IPS-18a (cell line): ENCODE measurements around the gene PCBP3.

Experiments
- H3K27ac ChIP-seq: one replicate; pipeline ENCODE4 v1.5.1; 2013; ENCODE audit warnings: low read length
- H3K27me3 ChIP-seq: one replicate; pipeline ENCODE4 v1.6.1; 2013; ENCODE audit warnings: mild to moderate bottlenecking, low read length; ENCODE audit not compliant: control insufficient read depth, insufficient read depth
- H3K36me3 ChIP-seq: one replicate; pipeline ENCODE4 v1.6.1; 2013; ENCODE audit warnings: low read depth, low read length; ENCODE audit not compliant: control insufficient read depth
- H3K4me1 ChIP-seq: one replicate; pipeline ENCODE4 v1.6.1; 2013; ENCODE audit warnings: low read depth, low read length; ENCODE audit not compliant: control insufficient read depth
- H3K4me3 ChIP-seq: one replicate; pipeline ENCODE4 v1.5.1; 2013; ENCODE audit warnings: low read length
- H3K9ac ChIP-seq: one replicate; pipeline ENCODE4 v1.6.1; 2013; ENCODE audit warnings: mild to moderate bottlenecking, low read length, moderate library complexity
- H3K9me3 ChIP-seq: one replicate; pipeline ENCODE4 v1.6.1; 2013; ENCODE audit warnings: low read depth, low read length; ENCODE audit not compliant: control insufficient read depth

PCBP3 gene

DNA sequence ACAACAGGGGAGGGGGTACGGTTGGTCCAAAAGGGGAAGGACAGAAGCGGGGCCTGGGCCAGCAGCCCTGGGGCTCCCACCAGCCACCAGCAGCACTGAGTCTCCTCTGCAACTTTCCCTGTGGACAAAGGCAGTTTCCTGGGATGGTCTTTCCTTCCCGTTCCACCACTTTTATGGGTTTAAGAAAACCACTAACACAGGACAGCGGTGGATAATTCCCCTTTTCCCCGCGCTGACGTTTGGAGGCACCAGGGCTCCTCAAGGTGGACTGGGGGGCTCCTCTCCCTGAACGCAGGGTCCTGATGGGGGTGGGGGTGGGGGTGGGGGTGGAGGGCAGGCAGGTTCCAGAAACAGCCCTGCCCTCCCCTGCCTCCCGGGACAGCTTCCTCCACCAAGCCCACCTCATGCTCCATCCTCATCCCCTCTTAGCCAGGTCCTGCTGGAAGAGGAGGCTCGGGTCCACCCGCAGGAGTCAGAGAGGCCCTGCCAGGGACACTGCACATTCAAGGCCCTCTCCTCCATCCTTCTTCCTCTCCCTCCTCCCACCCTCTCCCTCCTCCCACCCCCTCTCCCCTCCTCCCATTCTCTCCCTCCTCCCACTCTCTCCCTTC, 333.3 kb downstream of the PCBP3 start:
- H3K36me3 ChIP-seq: no peaks in the 10 kb centered on the region
- no peaks in the 10 kb centered on the region for H3K9me3 ChIP-seq
- no peak overlapping the region for H3K9ac ChIP-seq
- H3K27ac ChIP-seq: no peak overlapping the region
- peaks cover 44% of the 10 kb centered on the region for H3K27me3 ChIP-seq
- peaks cover 6% of the 10 kb centered on the region for H3K4me1 ChIP-seq
- H3K4me3 ChIP-seq: peak overlapping the region; percentile 40

- Histone ChIP-seq H3K27ac (no peak overlapping the region), H3K9me3 (no peaks in the 10 kb centered on the region), H3K27me3 (peaks cover 43% of the 10 kb centered on the region), H3K9ac (no peak overlapping the region), H3K36me3 (no peaks in the 10 kb centered on the region), H3K4me1 (peaks cover 3% of the 10 kb centered on the region), H3K4me3 (no peak overlapping the region)
Observed at GRCh38 chr21:45977396-45977795, 333.9 kb downstream of the PCBP3 start.

- Histone ChIP-seq H3K36me3 (no peaks in the 10 kb centered on the region), H3K9ac (no peak overlapping the region), H3K27me3 (peaks cover 38% of the 10 kb centered on the region), H3K4me3 (no peak overlapping the region), H3K9me3 (no peaks in the 10 kb centered on the region), H3K27ac (no peak overlapping the region), H3K4me1 (peaks cover 3% of the 10 kb centered on the region)
Observed at GRCh38 chr21:45979141-45979631, 335.7 kb downstream of the PCBP3 start.

DNA sequence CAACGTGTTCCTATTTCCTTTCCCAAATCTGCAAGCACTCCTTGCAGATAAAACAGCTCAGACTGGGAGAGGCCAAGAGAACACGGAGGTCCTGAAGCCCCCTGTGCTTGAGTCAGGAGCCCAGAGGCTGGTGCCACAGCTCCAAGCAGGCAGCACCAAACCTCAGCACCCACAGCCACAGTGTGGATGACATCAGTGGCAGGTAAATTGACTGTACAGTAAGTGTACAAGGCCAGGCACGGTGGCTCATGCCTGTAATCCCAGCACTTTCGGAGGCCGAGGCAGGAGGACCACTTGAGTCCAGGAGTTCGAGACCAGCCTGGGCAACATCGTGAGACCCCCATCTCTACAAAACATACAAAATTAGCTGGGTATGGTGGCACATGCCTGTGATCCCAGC, 336.1 kb downstream of the PCBP3 start:
- H3K4me1 ChIP-seq: peaks cover 3% of the 10 kb centered on the region
- H3K9ac ChIP-seq: no peak overlapping the region
- no peak overlapping the region for H3K27ac ChIP-seq
- no peak overlapping the region for H3K4me3 ChIP-seq
- H3K36me3 ChIP-seq: peaks cover 3% of the 10 kb centered on the region
- no peaks in the 10 kb centered on the region for H3K9me3 ChIP-seq
- peaks cover 35% of the 10 kb centered on the region for H3K27me3 ChIP-seq

DNA sequence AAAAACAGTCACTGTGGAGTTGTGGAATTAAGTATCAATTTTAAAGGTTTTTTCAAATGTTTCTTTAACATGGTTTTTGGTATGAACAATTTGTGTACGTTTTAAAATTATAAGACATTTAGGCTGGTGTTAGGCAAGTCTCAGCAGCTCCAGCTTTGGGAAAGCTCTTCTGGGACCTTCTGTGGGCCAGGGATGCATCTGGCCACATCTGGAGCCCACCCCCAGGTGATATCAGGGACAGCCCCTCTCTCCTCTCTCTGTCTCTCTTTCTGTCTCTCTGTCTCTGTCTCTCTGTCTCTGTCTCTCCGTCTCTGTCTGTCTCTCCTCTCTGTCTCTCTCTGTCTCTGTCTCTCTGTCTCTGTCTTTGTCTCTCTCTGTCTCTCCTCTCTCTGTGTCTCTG, 336.7 kb downstream of the PCBP3 start:
- Histone ChIP-seq H3K9me3 (no peaks in the 10 kb centered on the region), H3K36me3 (peaks cover 9% of the 10 kb centered on the region), H3K4me1 (peaks cover 3% of the 10 kb centered on the region), H3K27me3 (peaks cover 28% of the 10 kb centered on the region), H3K4me3 (no peak overlapping the region), H3K9ac (no peak overlapping the region), H3K27ac (no peak overlapping the region)

GRCh38 chr21:45980697-45981096, 337.2 kb downstream of the PCBP3 start:
- no peak overlapping the region for H3K9ac ChIP-seq

GRCh38 chr21:45981151-45982091, 337.9 kb downstream of the PCBP3 start, which contains the start of gene COL6A1:
Gene COL6A1 (plus strand): TSS chr21:45981770. CDS start chr21:45981851, 81 bp downstream.
- H3K9ac ChIP-seq: peak within 1 kb of the TSS; percentile 56
- H3K9me3 ChIP-seq: no peaks in the 10 kb centered on the region
- H3K4me1 ChIP-seq: peaks cover 3% of the 10 kb centered on the region
- H3K27ac ChIP-seq: no peak within 1 kb of the TSS
- peaks cover 16% of the 10 kb centered on the region for H3K36me3 ChIP-seq
- peaks cover 25% of the 10 kb centered on the region for H3K27me3 ChIP-seq
- H3K4me3 ChIP-seq: peak within 1 kb of the TSS; percentile 64

More at GRCh38 chr21:45980697-45981096, 337.2 kb downstream of the PCBP3 start:
- Histone ChIP-seq H3K36me3 (peaks cover 14% of the 10 kb centered on the region), H3K4me3 (peak overlapping the region; percentile 52), H3K27ac (no peak overlapping the region), H3K9me3 (no peaks in the 10 kb centered on the region), H3K4me1 (peaks cover 3% of the 10 kb centered on the region), H3K27me3 (peaks cover 25% of the 10 kb centered on the region)

GRCh38 chr21:45982092-45982757, 338.7 kb downstream of the PCBP3 start:
- no peak overlapping the region for H3K27ac ChIP-seq
- H3K9ac ChIP-seq: peak overlapping the region; percentile 56
- H3K4me1 ChIP-seq: peaks cover 3% of the 10 kb centered on the region
- H3K4me3 ChIP-seq: peak overlapping the region; percentile 64
- peaks cover 22% of the 10 kb centered on the region for H3K27me3 ChIP-seq
- peaks cover 16% of the 10 kb centered on the region for H3K36me3 ChIP-seq
- H3K9me3 ChIP-seq: no peaks in the 10 kb centered on the region

DNA sequence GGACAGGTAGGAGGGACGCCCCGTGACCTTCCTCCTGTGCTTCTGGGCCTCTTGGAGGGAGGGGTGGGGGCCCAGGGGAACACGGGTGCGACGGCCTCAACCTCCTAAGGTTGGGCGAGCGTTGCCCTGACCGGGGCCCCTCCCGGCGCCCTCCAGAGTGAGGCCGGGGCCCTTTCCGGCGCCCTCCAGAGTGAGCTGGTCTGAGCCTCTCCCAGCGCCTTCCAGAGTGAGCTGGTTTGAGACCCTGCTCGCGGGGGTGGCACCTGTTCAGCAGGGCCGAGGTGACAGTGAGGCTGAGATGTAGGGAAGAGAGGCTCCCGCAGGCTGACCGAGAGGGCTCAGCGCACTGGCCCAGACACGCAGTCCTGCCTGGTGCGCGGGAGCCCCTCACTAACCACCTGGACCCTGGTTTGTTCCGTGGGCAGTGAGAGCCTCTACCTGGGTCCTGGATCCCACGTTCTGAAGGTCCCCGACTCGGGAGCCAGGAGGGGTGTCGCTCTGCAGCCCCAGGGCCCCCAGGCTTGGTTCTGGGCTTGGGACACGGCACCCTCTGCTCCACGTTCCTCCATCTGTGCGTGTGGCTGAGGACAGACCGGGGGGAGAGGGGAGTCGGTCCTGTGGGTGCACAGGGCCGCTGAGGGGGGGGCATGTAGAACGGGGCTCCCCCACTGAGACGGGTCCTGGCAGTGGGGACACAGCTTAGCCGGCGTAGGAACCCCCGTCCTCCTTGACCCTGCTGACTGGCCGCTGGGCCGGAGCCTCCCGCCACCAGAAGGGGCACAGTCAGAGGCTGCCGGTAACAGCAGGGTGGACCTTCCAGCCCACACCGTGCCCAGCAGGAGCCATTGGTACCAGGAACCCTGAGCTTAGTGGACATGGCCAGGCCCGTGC, 339.5 kb downstream of the PCBP3 start:
- no peak overlapping the region for H3K9ac ChIP-seq
- H3K27ac ChIP-seq: no peak overlapping the region

GRCh38 chr21:45983649-45983965, 340.1 kb downstream of the PCBP3 start:
- H3K9me3 ChIP-seq: no peaks in the 10 kb centered on the region
- H3K4me1 ChIP-seq: peaks cover 3% of the 10 kb centered on the region
- no peak overlapping the region for H3K27ac ChIP-seq
- H3K36me3 ChIP-seq: peaks cover 16% of the 10 kb centered on the region
- H3K4me3 ChIP-seq: no peak overlapping the region
- H3K27me3 ChIP-seq: peaks cover 22% of the 10 kb centered on the region
- no peak overlapping the region for H3K9ac ChIP-seq

More for the DNA sequence above, 339.5 kb downstream of the PCBP3 start:
- H3K4me3 ChIP-seq: peak overlapping the region; percentile 64
- H3K4me1 ChIP-seq: peaks cover 3% of the 10 kb centered on the region
- H3K9me3 ChIP-seq: no peaks in the 10 kb centered on the region
- H3K27me3 ChIP-seq: peaks cover 22% of the 10 kb centered on the region
- H3K36me3 ChIP-seq: peaks cover 16% of the 10 kb centered on the region
